GM21723 (cell line): ENCODE data around the gene FUT3.
"Not testable (repeated sequence)": the region's sequence is repeated elsewhere in the genome, so short reads cannot be mapped to it uniquely, and the experiment has no call there.

Source experiments
- ATAC-seq: cut with Tn5 transposase; IDR thresholded peaks from one replicate; pipeline ENCODE4 v1.9.1; 2021; ENCODE audit warnings: mild to moderate bottlenecking, moderate library complexity; ENCODE audit not compliant: unreplicated experiment

FUT3 gene

GRCh38 chr19:5851302-5851701, at the start of gene FUT3:
FUT3 (minus strand) TSS chr19:5851449.
- no peak for ATAC-seq

GRCh38 chr19:5900976-5901375, 49.7 kb upstream of the FUT3 start:
- no peak for ATAC-seq

- ATAC-seq, result no peak
Measured at GRCh38 chr19:5899728-5900526, 48.7 kb upstream of the FUT3 start.

GRCh38 chr19:5897189-5897969, 46.1 kb upstream of the FUT3 start:
- ATAC-seq, result no peak

DNA sequence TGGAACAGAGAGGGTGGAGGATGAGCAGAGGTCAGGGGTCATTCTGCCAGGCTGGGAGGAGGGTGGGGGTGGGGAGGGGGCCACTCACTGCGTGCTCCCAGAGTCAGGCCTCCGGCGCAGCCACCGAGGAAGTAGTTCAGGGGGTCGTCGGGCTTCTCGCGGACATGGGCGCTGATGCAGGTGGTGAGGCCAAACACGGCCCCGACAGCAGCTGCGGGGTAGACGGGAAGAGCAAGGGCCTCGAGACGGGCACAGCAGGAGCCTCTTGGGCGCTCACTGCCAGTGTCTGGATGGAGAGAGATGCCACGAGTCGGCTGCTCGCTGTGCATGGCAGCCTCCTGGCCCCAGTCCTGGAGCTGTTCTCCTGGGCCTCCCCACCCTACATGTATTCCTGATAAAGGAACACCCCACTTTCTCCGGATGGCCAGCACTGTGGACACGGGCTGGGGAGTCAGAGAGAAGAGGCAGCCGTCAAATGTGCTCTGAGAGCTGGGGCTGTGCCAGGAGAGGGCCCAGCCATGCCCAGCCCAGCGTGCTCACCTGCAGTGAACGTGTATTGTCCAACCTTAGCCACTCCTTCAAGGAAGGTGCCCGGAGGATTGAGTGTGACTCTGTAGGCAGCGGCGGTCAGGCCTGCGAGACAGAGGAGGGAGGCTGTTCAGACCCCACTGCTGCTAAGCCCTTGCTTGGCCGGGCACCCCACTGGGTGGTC, 45.3 kb upstream of the FUT3 start:
- no peak for ATAC-seq

- ATAC-seq, result no peak
Measured at GRCh38 chr19:5895890-5896289, 44.6 kb upstream of the FUT3 start.

DNA sequence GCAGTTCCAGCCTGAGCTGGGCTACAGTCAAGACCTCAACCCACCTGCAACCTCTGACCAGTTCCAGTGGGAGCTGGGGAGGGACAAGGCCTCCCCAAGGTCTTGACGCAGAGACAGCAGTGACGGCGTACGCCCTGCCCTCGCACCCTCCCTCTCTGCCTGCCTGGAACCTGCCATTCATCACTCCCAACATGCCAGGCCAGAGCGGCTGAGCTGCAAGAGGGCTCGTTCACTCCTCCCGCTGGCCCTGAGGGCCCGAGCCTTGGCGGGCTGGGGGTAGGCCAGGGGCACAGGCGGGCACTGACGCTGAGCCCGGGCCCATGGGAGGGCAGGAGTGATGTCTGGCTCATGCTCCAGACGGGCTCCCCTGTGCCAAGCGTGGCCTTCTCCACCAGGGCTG, 44.2 kb upstream of the FUT3 start:
- no peak for ATAC-seq

GRCh38 chr19:5894704-5895349, 43.6 kb upstream of the FUT3 start:
- ATAC-seq, result no peak

DNA sequence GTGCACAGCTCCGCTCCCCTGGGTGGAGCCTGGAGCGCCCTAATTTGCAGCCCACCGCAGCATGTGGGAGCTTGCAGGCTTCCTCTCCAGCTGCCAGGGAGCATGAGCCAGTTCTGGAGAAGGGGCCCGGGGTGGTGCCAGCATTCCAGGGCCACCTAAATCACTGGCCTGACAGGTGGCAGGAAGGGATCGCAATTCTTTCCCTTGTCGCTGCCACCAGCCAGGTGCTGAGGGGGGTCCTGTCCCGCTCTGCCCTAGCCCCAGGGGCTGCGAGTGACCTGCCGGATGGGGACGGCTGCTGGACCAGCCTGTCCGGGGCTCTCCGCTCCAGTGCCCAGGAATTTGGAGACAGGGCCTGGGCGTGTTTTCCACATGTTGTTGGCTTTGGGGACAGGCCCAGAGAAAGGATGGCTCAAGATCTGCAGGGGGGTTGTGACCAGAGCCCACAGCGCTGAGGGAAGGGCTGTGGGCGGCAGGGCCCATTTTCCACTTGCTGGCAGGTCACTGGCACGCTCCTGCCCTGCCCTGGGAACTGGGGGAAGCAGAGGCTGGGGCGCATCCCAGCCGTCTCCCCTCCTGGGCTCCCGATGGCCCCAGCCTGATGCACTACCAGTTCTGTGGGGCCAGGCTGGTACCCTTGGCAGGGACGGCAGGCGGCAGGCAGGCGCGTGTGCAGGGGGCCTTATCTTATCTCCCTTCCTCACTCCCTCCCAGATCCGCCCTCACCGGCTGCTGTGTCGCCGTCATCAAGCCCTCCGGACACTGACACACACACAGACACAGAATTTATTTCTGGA, 42.9 kb upstream of the FUT3 start:
- ATAC-seq, result no peak

DNA sequence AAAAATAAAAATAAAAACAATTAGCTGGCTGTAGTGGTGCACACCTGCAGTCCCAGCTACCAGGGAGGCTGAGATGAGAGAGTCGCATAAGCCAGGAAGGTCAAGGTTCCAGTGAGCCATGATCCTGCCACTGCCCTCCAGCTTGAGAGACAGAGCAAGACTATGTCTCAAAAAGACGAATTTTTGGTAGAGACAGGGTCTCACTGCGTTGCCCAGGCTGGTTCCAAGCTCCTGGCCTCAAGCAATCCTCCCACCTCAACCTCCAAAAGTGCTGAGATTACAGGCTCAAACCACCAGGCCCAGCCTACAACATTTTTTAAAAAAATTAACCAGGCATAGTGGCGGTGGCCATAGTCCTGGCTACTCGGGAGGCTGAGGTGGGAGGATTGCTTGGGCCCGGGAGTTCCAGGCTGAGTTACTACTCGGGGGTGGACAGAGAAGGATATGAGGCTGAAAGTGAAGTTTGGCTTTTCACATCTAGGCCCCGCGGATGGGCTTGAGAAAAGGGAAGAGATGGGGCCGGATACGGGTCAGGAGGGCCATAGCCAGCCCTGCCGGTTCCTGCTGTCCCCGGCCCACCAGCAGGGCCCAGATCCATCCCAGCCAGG, 42.2 kb upstream of the FUT3 start:
- ATAC-seq, result no peak

- ATAC-seq, result no peak
Measured at GRCh38 chr19:5892772-5893275, 41.6 kb upstream of the FUT3 start.

- ATAC-seq, result no peak
Measured at GRCh38 chr19:5891938-5892771, 40.9 kb upstream of the FUT3 start.

DNA sequence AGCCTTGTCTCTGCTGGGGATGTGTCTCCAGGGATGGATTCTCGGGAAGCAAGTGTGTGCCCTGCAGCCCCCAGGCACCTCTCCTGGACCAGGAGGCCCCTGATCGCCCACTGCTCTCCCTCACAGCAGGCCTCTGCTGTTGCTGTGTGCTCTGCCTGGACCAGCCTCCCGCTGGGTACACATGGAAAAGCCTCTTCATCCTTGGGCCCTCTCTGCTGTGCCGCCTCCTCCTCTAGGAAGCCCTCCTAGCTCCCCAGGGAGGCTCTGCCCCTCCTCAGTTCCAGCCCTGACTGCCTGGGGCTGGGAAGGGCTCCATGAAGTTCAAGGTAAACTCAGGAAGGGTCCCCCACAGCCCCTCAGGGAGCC, 40.3 kb upstream of the FUT3 start:
- ATAC-seq, result no peak

- ATAC-seq, result no peak
Measured at GRCh38 chr19:5890099-5890498, 38.9 kb upstream of the FUT3 start.

DNA sequence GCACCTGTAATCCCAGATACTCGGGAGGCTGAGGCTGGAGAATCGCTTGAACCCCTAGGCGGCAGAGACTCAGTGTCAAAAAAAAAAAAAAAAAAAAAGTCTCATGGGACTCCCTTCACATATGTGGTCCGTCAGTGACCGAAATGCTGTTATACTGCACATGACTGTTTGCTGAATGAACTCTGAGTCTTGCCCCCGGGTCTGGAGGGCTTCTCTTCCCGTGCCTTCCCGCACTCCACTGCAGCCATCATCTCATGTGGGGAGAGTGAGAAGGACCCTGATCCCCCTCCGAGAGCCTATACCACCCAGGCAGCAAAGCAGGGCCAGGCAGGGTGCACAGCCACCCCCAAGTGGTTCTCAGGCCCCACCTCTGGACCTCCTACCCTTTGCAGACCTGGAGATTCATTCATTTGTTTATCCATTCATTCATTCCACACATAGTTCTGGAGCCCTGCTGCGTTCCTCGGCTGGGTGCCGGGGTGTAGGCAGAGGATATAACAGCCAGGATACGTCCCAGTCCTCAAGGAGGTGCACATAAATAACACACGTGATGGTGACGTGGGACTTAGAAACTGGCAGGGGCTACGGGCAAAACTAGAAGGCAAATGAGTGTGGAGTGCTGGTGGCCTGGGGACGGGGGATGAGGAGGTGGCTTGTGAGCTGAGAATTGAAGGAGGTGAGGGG, 38.2 kb upstream of the FUT3 start:
- ATAC-seq, result no peak

- not testable (repeated sequence) for ATAC-seq
Measured at GRCh38 chr19:5884065-5884811, 33.0 kb upstream of the FUT3 start.

DNA sequence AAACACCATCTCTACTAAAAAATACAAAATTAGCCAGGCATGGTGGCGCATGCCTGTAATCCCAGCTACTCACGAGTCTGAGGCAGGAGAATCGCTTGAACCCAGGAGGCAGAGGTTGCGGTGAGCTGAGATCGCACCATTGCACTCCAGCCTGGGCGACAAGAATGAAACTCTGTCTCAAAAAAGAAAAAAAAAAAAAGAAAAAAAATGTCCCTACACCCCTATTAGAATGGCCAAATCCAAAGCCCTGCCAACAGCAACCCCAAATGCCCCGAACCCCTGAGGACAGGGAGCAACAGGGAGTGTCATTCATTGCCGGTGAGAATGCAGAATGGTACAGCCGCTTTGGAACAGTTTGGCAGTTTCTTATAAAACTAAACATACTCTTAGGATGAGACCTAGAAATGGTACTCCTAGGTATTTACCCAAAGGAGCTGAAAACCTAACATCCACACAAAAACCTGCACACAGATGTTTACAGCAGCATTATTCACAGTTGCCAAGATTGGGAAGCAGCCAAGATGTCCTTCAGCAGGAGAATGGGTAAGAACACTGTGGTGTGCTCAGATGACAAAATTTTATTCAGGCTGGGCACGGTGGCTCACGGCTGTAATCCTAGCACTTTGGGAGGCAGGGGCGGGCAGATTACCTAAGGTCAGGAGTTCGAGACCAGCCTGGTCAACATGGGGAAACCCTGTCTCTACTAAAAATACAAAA, 32.1 kb upstream of the FUT3 start:
- not testable (repeated sequence) for ATAC-seq
